ENCODE data around the gene SHROOM1.

GRCh38 chr5:132867046-132867451 is 36.6 kb upstream of the SHROOM1 start:
- no peak for TF ChIP-seq TEAD4 (IDR thresholded peaks at IDR 0.05; ENCODE audit: low read depth, low read length)
- TF ChIP-seq SRF (IDR thresholded peaks at IDR 0.05; ENCODE audit: low read depth, low read length): no peak
- TF ChIP-seq TAF1 (IDR thresholded peaks at IDR 0.05; ENCODE audit: low read depth, low read length): no peak
- TF ChIP-seq, protein P1, sequence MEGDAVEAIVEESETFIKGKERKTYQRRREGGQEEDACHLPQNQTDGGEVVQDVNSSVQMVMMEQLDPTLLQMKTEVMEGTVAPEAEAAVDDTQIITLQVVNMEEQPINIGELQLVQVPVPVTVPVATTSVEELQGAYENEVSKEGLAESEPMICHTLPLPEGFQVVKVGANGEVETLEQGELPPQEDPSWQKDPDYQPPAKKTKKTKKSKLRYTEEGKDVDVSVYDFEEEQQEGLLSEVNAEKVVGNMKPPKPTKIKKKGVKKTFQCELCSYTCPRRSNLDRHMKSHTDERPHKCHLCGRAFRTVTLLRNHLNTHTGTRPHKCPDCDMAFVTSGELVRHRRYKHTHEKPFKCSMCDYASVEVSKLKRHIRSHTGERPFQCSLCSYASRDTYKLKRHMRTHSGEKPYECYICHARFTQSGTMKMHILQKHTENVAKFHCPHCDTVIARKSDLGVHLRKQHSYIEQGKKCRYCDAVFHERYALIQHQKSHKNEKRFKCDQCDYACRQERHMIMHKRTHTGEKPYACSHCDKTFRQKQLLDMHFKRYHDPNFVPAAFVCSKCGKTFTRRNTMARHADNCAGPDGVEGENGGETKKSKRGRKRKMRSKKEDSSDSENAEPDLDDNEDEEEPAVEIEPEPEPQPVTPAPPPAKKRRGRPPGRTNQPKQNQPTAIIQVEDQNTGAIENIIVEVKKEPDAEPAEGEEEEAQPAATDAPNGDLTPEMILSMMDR (IDR thresholded peaks at IDR 0.05; ENCODE audit: control extremely low read depth in 1 of 3, insufficient read depth in 1 of 3, low read depth in 1 of 3, low read length in 3 of 3): no peak
- TF ChIP-seq E2F6 (IDR thresholded peaks at IDR 0.05): no peak
- TF ChIP-seq ZNF274 (IDR thresholded peaks at IDR 0.05; ENCODE audit: borderline replicate concordance, extremely low read depth, low read length): no peak
- TF ChIP-seq RFX5 (IDR thresholded peaks at IDR 0.05; ENCODE audit: borderline replicate concordance, low read depth, low read length): no peak

All from H1 (cell line).